HUES64 (cell line): Measurements from ENCODE around the gene COX7B. TPM values are rescaled to one million over a fixed set of nuclear protein-coding genes. Genes with fewer than 3 reads are reported as not detected.
"Not testable (repeated sequence)": the region's sequence is repeated elsewhere in the genome, so short reads cannot be mapped to it uniquely, and the experiment has no call there.

Experiments used
- H3K27ac ChIP-seq: 2 replicates; pipeline ENCODE4 v1.7.0; 2013; ENCODE audit warnings: low read depth, low read length, inconsistent platforms
- H3K27me3 ChIP-seq: 2 replicates; pipeline ENCODE4 v1.6.1; 2013; ENCODE audit warnings: mild to moderate bottlenecking, low read length; ENCODE audit not compliant: insufficient read depth
- H3K36me3 ChIP-seq: 2 replicates; pipeline ENCODE4 v1.6.1; 2013; ENCODE audit warnings: mild to moderate bottlenecking, low read length; ENCODE audit not compliant: insufficient read depth
- H3K4me1 ChIP-seq: 2 replicates; pipeline ENCODE4 v1.6.1; 2013; ENCODE audit warnings: mild to moderate bottlenecking, low read length, moderate library complexity; ENCODE audit not compliant: insufficient read depth
- H3K4me3 ChIP-seq: 2 replicates; pipeline ENCODE4 v1.5.1; 2013; ENCODE audit warnings: mild to moderate bottlenecking, low read length, moderate library complexity
- H3K9ac ChIP-seq: 2 replicates; pipeline ENCODE4 v1.6.1; 2013; ENCODE audit warnings: mild to moderate bottlenecking, low read depth, low read length
- H3K9me3 ChIP-seq: 2 replicates; pipeline ENCODE4 v1.6.1; 2013; ENCODE audit warnings: low read depth, low read length; ENCODE audit not compliant: insufficient read depth
- WGBS: fragments of 150-250, 120-280 bp; methylation state at CpG from one replicate; pipeline ENCODE4 v1.1.7; 2013; ENCODE audit warnings: missing lambda C conversion rate; 5-methylcytosine and 5-hydroxymethylcytosine counted together
- polyA plus RNA-seq, 2 experiments: library from polyadenylated mRNA; stranded (reverse); fragments of 50-300 nt; gene quantifications; one replicate each; pipeline ENCODE4 v1.2.3, GENCODE V29; 2013

The COX7B gene
- polyA plus RNA-seq (2013, experiment 1 of 2), result 358 TPM
- polyA plus RNA-seq (2013, experiment 2 of 2), result 385 TPM

DNA sequence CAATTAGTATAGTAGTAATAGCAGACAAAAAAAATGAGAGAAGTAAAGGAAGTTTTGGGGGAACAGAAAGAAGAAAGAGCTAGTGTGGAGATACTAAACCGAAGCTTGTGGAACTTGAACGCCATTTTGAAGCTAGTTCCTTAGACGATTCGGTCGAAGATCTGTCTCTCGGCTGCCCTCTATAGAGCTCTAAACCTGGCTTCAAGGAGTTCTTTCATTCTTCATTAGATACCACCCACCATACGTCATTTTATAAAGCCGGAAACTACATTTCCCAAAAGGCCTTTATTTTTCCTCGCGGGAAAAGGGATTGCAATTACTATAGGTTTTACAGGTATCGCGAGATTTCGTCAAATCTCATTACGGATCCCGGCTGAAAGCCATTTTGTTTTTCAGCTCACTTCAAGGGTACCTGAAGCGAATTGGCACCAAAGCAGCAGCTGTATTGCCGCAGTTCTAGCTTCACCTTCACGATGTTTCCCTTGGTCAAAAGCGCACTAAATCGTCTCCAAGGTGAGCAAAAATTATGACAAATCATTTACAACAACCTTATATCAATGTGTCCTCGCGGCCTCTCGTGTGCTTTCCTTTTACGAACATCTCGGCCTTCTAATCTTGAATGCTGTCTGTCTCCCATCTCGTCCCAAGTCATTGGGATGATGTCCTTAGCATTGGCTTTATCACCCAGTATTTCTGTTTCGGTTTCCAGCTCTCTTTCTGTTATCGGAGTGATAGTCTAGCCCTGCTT, at the start of gene COX7B:
COX7B (plus strand) TSS at position 388 of the 748 bp plus-strand sequence; CDS start at position 474, 86 bp downstream.
- Histone ChIP-seq H3K9me3 (no peaks in the 10 kb centered on the region), H3K4me3 (peak within 1 kb of the TSS; percentile 98), H3K27ac (peak within 1 kb of the TSS; percentile 83), H3K36me3 (peaks cover 22% of the 10 kb centered on the region), H3K27me3 (no peaks in the 10 kb centered on the region), H3K4me1 (no peaks in the 10 kb centered on the region), H3K9ac (peak within 1 kb of the TSS; percentile 93)
- WGBS, result under 1% methylated on average over 28 of the region's 28 CpGs

GRCh38 chrX:77875372-77875771, 23.9 kb upstream of the COX7B start:
- no peaks in the 10 kb centered on the region for H3K4me1 ChIP-seq
- H3K9ac ChIP-seq, result no peak overlapping the region
- H3K27ac ChIP-seq, result no peak overlapping the region
- H3K4me3 ChIP-seq, result no peak overlapping the region
- no peaks in the 10 kb centered on the region for H3K9me3 ChIP-seq
- no peaks in the 10 kb centered on the region for H3K27me3 ChIP-seq
- WGBS, result 98% methylated on average over 8 of the region's 8 CpGs
- H3K36me3 ChIP-seq, result peaks cover 34% of the 10 kb centered on the region

- H3K27me3 ChIP-seq, H3K9ac ChIP-seq, H3K4me1 ChIP-seq, H3K4me3 ChIP-seq, H3K9me3 ChIP-seq, H3K27ac ChIP-seq, H3K36me3 ChIP-seq: not testable (repeated sequence)
- no CpG with 5 or more reads among the region's 4 CpGs for WGBS
Observed at GRCh38 chrX:77881418-77881817, 17.9 kb upstream of the COX7B start.

- 91% methylated on average over 2 of the region's 2 CpGs for WGBS
- H3K4me3 ChIP-seq, result no peak overlapping the region
- no peaks in the 10 kb centered on the region for H3K4me1 ChIP-seq
- no peaks in the 10 kb centered on the region; the same call in 1 of the 2 replicates for H3K36me3 ChIP-seq
- H3K27ac ChIP-seq, result no peak overlapping the region
- H3K9me3 ChIP-seq, result no peaks in the 10 kb centered on the region
- H3K27me3 ChIP-seq, result no peaks in the 10 kb centered on the region
- H3K9ac ChIP-seq, result no peak overlapping the region
Observed at GRCh38 chrX:77892887-77893286, 6.4 kb upstream of the COX7B start.

DNA sequence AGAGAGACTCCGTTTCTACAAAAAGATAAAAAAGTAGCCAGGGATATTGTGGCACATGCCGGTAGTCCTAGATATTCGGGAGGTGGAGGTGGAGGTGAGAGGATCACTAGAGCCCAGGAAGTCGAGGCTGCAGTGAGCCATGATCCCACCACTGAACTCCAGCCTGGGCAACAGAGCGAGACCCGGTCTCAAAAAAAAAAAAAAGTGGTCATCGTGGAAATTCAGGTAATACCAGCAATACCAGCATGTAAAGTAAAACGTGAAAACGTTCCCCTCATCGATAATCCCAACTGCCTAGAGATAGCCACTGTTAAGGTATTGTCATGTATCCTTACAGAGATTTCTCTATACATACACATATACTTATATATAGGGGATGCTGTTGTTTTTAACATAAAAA, 5.6 kb upstream of the COX7B start:
- 89% methylated on average over 6 of the region's 10 CpGs for WGBS
- Histone ChIP-seq H3K4me1 (no peaks in the 10 kb centered on the region), H3K9ac (no peak overlapping the region), H3K36me3 (no peaks in the 10 kb centered on the region; the same call in 1 of the 2 replicates), H3K9me3 (no peaks in the 10 kb centered on the region), H3K27me3 (no peaks in the 10 kb centered on the region), H3K27ac (no peak overlapping the region), H3K4me3 (peak overlapping the region; percentile 99)

- Histone ChIP-seq H3K4me3 (peak within 1 kb of the TSS; percentile 99), H3K27me3 (no peaks in the 10 kb centered on the region)
- WGBS, result under 1% methylated on average over 45 of the region's 49 CpGs
Observed at GRCh38 chrX:77894921-77895886, 4.1 kb upstream of the COX7B start, which contains the start of gene MAGT1. MAGT1 (minus strand) TSS chrX:77895435; CDS start chrX:77895410, 25 bp downstream.

GRCh38 chrX:77900688-77901087, 1.4 kb downstream of the COX7B start:
- H3K27ac ChIP-seq, result no peak overlapping the region

More at GRCh38 chrX:77894921-77895886, 4.1 kb upstream of the COX7B start, which contains the start of gene MAGT1:
- Histone ChIP-seq H3K36me3 (no peaks in the 10 kb centered on the region; the same call in 1 of the 2 replicates), H3K4me1 (no peaks in the 10 kb centered on the region), H3K9ac (peak within 1 kb of the TSS; percentile 94), H3K27ac (peak within 1 kb of the TSS; percentile 93), H3K9me3 (no peaks in the 10 kb centered on the region)

DNA sequence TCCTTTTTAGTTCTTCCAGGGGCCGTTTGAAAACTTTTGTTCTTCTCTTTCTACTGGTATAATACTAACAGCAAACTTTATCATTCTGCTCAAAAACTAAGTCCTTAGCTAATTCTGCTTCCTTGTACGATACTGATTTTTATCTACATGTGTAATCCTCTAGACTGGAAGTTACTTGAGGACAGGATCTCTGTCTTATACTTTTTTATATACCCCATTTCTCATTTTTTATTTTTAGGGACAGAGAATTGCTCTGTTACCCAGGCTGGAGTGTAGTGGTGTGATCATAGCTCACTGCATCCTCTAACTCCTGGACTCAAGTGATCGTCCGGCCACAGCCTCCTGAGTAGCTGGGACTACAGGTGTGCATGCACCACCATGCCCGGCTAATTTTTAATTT, 2.2 kb downstream of the COX7B start:
- peaks cover 31% of the 10 kb centered on the region for H3K36me3 ChIP-seq
- H3K9me3 ChIP-seq, result no peaks in the 10 kb centered on the region
- no peak overlapping the region for H3K4me3 ChIP-seq
- no peaks in the 10 kb centered on the region for H3K4me1 ChIP-seq
- no peak overlapping the region for H3K27ac ChIP-seq
- 94% methylated on average over 5 of the region's 5 CpGs for WGBS
- no peak overlapping the region for H3K9ac ChIP-seq
- H3K27me3 ChIP-seq, result no peaks in the 10 kb centered on the region

More at GRCh38 chrX:77900688-77901087, 1.4 kb downstream of the COX7B start:
- H3K36me3 ChIP-seq, result peaks cover 31% of the 10 kb centered on the region
- H3K27me3 ChIP-seq, result no peaks in the 10 kb centered on the region
- no peaks in the 10 kb centered on the region for H3K4me1 ChIP-seq
- H3K4me3 ChIP-seq, result peak overlapping the region; percentile 98
- no peaks in the 10 kb centered on the region for H3K9me3 ChIP-seq
- H3K9ac ChIP-seq, result peak overlapping the region; percentile 93
- no CpG with 5 or more reads among the region's 1 CpG for WGBS

- WGBS, result 9% methylated on average over 36 of the region's 36 CpGs
- Histone ChIP-seq H3K9me3 (no peaks in the 10 kb centered on the region), H3K4me3 (peak within 1 kb of the TSS; percentile 90), H3K9ac (peak within 1 kb of the TSS; percentile 73), H3K27me3 (no peaks in the 10 kb centered on the region), H3K36me3 (peaks cover under 1% of the 10 kb centered on the region), H3K27ac (no peak within 1 kb of the TSS), H3K4me1 (no peaks in the 10 kb centered on the region; the same call in 1 of the 2 replicates)
Observed at GRCh38 chrX:77910108-77910840, 11.0 kb downstream of the COX7B start, which contains the start of gene ATP7A. ATP7A (plus strand) TSS chrX:77910693; CDS start chrX:77971642, 60,949 bp downstream.

DNA sequence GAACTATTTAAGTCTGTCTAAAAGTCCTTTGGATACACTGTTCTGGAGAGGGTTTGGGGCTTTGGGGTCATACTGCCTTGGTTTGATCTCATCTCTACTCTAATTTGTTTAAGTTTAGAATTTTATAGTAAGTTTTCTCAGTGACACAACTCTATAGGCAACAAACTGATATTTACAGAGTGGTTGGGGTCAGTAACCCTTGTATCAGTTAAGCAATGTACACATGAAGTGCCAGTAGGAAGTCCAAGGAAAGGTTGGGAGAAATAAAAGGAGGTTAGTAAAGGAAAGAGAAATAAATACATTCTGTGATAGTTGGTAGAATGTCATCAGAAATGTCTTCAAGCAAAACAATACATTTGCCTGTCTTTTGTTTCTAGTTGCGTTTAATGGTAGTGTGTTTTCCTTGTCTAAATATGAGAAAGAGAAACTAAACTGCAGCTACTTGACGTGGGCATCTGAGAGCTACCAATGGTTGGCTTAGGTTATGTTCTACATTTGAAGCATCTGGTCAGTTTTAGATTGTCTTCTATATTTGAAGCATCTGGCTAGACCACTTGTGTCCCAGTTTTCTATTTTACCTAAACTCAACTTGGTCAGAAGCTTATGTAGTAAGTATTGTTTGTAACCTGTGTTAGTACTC, 18.1 kb downstream of the COX7B start:
- Histone ChIP-seq H3K27ac (no peak overlapping the region), H3K27me3 (no peaks in the 10 kb centered on the region), H3K36me3 (no peaks in the 10 kb centered on the region), H3K9me3 (no peaks in the 10 kb centered on the region), H3K4me1 (no peaks in the 10 kb centered on the region), H3K9ac (no peak overlapping the region), H3K4me3 (no peak overlapping the region)
- WGBS, result 100% methylated on average over 2 of the region's 2 CpGs
